AG10803 (cell line): Measurements from ENCODE around the gene AMPD2.
A peak's percentile ranks its signal among the peaks of the same experiment; 100 is the strongest.
"Not testable (repeated sequence)": the region's sequence is repeated elsewhere in the genome, so short reads cannot be mapped to it uniquely, and the experiment has no call there.

Experiments
- DNase-seq: peaks from one replicate; pipeline ENCODE4 v3.0.0; 2010; ENCODE audit warnings: low read depth
- H3K4me3 ChIP-seq: 2 replicates; pipeline ENCODE4 v1.5.1; 2011; ENCODE audit warnings: mild to moderate bottlenecking, low read length, control low read depth
- CTCF ChIP-seq: conservative IDR thresholded peaks from 2 replicates; pipeline ENCODE4 v1.5.1; 2011; ENCODE audit warnings: mild to moderate bottlenecking, low read length, control low read depth, inconsistent platforms

Gene AMPD2

GRCh38 chr1:109668123-109668775 lies 48.6 kb downstream of the AMPD2 start:
- no peak for DNase-seq
- peak overlapping the region; percentile 68 for H3K4me3 ChIP-seq
- no peak for TF ChIP-seq CTCF

GRCh38 chr1:109669246-109669948 lies 49.8 kb downstream of the AMPD2 start:
- no peak for DNase-seq
- no peak for TF ChIP-seq CTCF
- H3K4me3 ChIP-seq: no peak overlapping the region

DNA sequence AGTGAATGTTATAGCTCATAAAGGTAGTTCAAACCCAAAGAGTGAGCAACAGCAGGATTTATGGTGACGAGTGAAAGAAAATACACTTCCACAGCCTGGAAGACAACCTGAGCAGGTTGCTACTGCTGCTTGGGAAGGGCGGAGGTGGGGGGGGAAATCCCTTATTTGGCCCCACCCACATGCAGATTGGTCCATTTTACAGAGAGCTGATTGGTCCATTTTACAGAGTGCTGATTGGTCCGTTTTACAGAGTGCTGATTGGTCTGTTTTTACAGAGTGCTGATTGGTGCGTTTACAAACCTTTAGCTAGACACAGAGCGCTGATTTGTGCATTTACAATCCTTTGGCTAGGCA lies 50.3 kb downstream of the AMPD2 start:
- not testable (repeated sequence) for H3K4me3 ChIP-seq, DNase-seq

- no peak overlapping the region for H3K4me3 ChIP-seq
- no peak for DNase-seq
- no peak for TF ChIP-seq CTCF
Measured at GRCh38 chr1:109671067-109671466, 51.4 kb downstream of the AMPD2 start.

- not testable (repeated sequence) for DNase-seq, H3K4me3 ChIP-seq
Measured at GRCh38 chr1:109673861-109674260, 54.2 kb downstream of the AMPD2 start.

DNA sequence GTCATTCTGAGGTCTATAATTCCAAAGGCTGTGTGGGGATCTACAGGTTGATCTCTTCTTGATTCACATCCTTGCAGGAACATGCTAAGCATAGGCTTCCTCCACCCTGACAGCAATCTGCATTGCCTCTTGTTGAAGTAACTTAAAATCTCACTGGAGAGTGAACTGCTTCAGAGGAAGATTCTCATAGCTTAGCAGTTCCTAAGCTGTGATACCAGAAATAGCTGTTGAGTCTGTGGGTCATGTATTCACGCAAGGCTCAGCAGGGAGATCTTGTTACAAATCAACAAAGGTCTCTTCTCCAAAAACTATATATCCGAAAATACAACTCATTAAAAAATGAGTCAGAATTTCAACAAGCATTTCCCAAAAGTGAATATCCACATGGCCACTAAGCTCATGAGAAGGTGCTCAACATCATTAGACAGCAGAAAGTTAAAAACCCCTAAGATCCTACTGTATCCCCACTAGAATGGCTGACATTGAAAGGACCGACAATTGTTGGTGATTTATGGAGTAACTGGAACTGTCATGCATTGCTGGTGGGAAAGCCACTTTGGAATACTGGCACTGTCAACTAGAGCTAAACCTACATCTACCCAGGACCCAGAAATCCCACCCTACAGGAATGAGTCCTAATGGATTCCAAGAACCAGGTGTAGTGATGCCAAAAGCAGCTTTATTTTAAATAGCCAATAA lies 57.2 kb downstream of the AMPD2 start:
- DNase-seq, H3K4me3 ChIP-seq: not testable (repeated sequence)

DNA sequence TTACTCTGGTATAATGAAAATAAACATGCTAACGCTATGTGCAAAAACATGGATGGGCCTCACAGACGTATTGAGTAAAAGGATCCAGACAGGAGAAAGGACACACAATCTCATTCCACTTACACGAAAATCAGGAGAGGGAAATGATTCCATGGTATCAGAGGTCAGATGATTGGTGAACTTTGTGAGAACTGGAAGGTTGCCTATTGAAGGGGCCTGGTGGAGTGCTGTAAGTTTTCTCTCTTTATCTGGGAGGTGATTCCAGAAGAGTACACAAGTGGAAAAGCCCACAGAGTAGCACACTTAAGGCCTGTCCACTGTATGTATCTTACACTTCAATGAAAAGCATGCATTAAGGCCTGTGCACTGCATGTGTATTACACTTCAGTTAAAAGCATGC lies 57.8 kb downstream of the AMPD2 start:
- H3K4me3 ChIP-seq: no peak overlapping the region
- no peak for DNase-seq
- no peak for TF ChIP-seq CTCF

DNA sequence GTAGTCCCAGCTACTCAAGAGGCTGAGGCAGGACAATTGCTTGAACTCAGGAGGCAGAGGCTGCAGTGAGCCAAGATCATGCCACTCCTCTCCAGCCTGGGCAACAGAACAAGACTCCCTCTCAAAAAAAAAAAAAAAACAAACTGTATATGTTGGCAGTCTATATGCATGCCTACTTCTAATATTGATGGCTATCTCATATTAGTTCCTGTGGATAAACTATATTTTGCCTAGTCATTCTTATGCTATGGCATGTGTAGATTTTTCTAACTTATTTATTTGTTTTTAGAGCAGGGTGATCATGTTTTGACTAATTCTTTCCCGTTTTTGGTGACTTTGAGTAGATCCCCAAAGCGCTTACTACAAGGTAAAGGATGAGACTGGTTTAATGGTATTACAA lies 59.0 kb downstream of the AMPD2 start:
- DNase-seq, H3K4me3 ChIP-seq: not testable (repeated sequence)
